ENCODE results near the gene CPEB3.

The CPEB3 gene

DNA sequence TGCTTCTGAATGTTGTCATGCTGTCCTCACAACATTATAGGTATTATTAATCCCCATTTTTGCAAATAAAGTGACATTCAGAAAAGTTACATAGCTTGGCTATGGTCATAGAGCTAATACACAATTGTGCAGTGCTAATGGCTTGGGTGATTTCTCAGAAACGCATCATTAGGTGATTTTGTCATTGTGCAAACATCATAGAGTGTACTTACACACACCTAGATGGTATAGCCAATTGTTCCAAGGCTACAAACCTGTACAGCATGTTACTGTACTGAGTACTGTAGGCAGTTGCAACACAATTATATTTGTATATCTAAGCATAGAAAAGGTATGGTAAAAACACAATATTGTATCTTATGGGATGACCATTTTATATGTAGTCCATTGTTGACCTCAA, 276.3 kb downstream of the CPEB3 start:
- no peak for DNase-seq

DNA sequence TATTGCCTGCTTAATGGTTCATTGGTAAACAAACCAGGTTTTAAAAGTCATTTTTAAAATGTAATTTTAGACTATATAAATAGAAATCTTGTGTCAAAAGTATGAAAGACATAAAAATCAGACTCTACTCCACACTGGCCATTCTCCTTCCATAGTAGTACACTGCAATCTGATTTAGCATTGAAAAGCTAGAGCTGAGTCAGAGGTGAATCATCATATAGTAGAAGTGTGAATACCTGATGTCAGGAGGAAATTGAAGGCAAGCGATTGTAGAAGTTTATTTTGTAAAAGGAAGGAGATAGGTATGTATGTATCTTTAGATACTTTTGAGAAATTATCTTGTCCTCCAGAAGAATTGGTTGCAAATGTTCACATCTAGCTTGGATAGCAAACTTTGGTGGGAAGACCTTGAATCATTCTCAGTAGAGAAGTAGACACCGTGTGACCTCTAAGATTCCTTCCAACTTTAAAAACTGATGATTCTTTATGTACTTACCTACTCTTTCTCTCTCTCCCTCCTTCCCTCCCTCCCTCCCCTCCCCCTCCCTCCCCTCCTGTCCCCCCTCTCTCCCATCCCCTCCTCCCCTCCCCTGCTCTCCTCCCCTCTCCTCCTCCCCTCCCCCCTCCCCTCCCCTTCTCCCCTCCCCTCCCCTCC, 279.2 kb downstream of the CPEB3 start:
- DNase-seq: no peak

DNA sequence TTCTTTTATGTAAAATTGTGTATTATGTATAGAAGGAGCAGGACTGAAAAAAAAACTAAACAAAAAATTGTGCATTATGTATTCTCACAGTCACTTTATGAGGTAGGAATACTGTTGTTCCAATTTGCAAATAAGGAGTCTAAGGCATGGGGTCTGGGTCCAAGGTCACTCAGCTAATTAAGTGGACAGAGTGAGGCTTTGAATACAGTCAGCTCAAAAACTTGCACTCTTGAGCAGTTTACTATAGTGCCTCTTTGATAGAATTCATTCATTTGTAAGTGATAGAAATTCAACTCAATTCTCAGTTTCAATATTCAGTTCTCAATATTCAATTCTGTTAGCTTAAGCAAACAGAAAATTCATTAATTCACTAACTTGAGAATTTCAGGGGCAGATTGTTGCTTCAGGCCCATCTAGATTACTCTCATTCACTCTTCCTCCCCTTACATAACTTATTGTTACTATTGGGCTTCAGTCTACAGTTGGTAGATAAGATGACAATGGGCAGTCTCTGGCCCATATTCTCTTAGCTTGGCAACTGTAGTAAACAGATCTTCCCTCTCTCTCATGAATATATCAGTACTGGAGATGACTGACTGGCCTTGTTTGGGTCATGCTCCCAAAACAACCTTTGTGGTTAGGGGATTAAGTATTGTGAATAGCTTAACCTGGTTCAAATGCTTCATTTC, 280.7 kb downstream of the CPEB3 start:
- no peak for DNase-seq

DNA sequence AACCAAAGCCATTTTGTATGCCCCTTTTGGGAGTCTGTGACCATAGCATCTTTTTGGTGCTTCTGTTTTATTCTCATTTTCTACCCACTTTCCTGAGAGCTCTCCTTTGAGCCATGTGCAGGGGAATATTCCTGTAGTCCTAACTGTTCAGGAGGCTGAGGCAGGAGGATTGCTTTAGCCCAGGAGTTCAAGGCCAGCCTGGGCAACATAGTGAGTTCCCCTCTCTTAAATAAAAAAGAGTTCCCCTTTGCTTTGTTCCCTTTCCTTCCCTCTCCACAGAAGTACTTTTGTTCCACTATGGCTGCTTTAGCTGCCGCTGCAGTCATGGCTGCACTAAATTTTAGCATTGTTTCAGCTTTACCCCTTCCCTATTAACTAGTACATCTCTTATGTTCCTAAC, 281.4 kb downstream of the CPEB3 start:
- no peak for DNase-seq

DNA sequence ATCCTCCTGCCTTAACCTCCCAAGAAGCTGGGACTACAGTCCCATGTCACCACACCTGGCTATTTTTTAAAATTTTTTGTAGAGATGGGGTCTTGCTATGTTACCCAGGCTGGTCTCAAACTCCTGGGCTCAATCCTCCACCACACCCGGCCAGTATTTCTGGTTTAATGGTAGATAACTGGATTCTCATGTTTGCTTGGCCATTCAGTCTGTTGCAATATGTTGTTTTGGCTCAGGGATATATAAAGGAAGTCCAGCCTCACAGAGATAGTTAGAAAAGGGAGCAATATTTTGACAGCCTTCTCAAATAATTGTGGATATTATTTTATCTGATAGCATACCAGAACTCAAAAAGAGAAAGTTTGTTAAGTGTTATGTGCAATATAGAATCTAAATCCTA, 284.9 kb downstream of the CPEB3 start:
- no peak for DNase-seq

DNA sequence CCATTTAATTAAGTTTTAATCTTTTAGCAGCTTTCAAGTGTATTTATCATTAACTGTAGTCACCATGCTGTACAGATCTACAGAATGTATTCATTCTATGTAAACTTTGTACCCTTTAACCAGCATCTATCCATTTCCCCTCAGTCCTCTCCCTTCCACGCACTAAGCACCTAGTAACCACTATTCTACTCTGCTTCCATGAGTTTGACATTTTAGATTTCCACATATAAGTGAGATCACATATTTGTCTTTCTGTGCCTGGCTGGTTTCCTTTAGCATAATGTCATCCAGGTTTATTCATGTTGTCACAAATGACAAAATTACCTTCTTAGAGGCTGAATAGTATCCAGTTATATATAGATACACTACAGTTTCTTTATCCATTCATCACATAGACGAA, 287.6 kb downstream of the CPEB3 start:
- DNase-seq: no peak

DNA sequence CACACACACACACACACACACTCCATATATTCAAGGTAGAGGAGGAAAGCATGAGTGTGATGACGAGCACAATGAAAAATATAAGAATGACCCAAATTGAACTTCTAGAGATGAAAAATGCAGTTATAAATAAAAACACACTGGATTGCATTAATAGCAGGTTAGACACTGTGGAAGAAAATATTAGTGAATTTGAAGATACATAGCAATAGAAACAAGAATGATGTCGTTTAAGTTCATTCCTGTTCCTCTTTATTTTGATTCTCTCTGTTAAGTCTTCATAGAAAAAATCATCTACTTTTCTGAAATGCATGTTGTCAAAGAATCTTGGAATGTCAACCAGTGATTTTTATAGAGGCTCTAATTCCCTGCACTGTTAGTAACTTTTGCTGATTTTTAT, 288.9 kb downstream of the CPEB3 start:
- no peak for DNase-seq

DNA sequence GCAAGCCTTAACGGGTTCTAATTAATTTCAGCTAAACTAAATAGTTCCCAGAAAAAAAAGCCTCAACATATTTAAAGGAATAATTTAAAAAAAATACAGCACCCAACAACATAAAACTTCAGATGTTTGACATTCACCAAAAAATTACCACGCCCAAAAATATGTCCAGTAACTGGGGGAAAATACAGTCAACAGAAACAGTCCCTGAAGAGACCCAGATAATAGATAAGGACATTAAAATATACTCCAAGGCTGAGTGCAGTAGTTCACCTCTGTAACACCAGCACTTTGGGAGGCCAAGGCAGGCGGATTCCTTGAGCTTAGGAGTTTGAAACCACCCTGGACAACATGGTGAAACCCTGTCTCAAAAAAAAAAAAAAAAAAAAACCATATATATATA, 289.3 kb downstream of the CPEB3 start:
- DNase-seq: no peak
